Dermis blood vessel endothelial cell (primary cell): ENCODE measurements around the gene EDC3. TPM values are rescaled to one million over a fixed set of nuclear protein-coding genes. Genes with fewer than 3 reads are reported as not detected.
A peak's percentile ranks its signal among the peaks of the same experiment; 100 is the strongest.

Experiments used
- DNase-seq: peaks from one replicate; pipeline ENCODE4 v3.0.0; 2010
- total RNA-seq: library from RNA; depleted of rRNA; stranded (reverse); fragments of >200 nt; gene quantifications from 2 replicates; pipeline ENCODE4 v1.2.3, GENCODE V29; 2014

Gene EDC3
- total RNA-seq, 1 donor from 2014 or later = 21.4 TPM

GRCh38 chr15:74624020-74624602 lies 71.7 kb downstream of the EDC3 start:
- no peak for DNase-seq

DNA sequence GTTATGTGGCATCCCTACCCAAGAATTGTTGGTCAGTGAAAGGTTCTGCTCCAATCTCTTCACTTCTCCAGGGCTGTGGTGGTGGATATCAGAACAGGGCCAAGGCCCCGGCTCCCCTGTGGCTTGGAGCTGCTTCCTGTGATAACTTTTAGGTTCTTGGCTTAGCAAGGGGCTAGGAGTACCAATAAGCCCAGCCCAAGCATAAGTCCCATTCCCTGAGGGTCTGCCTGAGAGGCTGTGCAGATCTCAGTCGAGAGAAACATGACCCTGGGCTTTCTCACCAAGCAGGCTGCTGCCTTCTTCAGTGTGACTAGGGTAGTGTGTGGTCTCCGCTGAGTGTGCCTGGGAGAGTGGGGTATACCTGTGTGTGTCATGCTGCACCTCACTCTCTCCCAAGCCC lies 73.1 kb downstream of the EDC3 start:
- DNase-seq = no peak

GRCh38 chr15:74621936-74622335 lies 73.9 kb downstream of the EDC3 start:
- no peak for DNase-seq

DNA sequence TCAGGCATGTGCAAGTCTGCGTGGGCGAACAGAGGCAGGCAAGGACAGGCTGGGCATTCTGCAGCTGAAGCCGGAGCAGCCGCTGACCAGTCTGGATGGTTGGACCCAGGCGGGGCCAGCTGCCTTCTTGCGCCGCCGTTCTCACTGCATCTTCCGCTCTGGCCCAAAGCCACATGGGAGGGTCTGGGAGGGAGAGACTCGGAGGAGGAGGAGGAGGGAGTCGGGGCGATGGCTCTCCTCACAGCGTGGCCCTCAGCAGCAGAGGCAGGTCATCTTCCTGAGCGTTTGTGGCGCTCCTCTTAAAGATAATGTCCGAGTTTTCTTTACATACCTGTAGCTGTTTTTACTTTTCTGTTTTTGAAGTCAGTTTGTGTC lies 74.3 kb downstream of the EDC3 start:
- DNase-seq = no peak

- DNase-seq = peak; percentile 90
Measured at GRCh38 chr15:74620636-74621545, 74.9 kb downstream of the EDC3 start.

DNA sequence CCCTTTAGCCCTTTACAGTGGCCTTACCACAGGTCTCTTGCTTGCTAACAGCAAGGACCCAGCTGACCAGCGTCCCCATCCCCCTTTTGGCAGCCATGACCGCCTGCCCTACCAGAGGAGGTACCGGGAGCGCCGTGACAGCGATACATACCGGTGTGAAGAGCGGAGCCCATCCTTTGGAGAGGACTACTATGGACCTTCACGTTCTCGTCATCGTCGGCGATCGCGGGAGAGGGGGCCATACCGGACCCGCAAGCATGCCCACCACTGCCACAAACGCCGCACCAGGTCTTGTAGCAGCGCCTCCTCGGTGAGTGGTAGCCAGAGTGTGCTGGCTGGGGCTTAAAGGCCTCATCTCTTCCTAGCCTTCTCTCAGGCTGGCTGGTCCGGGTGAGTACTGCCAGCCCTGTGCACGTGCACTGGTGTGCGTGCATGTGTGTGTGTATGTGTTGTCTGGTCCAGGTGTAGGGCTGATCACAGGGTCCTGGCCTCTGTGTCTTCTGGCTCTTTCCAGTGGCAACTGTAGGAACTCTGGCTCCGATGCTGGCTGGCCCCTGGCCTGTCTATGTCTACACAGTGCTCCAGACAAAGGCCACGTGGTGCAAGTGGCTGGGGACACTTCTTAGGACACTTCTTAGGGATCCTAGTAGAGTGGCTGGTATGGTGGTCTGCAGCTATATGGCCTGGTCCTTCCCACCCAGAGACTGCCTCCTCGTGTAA lies 75.7 kb downstream of the EDC3 start:
- no peak for DNase-seq

DNA sequence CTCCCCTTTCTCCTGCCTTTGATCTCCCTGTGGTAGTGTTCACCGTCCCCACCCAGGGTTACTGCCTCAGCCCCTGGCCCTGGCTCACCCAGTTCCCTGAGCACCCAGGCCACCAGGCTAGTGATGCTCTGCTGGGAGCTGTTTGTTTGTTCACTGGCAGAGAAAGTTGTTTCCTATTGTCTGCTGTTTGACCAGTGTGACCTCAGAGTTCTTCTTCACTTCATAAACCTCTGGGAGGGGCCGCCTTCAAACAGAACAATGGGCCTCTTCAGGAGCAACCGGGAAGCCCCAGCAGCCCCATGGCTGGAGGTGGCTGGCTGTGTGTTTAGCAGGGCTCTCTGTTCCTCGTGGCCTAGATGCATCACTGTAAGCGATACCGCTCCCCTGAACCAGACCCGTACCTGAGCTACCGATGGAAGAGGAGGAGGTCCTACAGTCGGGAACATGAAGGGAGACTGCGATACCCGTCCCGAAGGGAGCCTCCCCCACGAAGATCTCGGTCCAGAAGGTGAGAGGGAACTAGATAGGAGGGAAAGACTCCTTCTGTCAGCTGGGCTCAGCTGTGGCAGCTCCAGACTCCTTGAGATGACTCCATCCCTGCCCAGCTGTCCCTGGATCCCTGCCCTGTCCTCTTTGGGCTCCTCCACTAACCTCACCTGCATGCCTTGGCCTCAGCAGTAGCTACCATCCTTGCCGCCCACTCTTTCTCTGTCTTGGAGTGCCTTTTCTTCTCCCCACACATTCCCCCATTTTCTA lies 76.8 kb downstream of the EDC3 start:
- no peak for DNase-seq

DNA sequence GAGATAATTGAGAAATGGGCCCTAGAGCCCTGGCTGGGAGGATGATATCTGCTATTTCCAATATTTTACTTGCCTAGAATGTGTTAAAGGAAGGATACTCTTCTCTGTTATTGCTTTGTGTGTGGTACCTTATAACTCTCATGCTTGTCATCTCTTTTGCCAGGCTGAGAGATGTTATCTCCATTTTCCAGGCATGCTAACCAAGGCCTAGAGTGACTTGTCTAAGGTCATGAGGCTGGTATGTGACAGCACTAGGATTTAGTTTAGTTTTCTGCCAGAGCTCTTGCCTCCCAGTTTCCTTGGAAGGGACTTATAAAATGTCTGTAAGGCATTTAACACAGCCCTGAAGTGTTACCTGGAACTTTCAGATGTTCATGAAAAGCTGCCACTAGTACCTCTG lies 78.8 kb downstream of the EDC3 start:
- DNase-seq = no peak

DNA sequence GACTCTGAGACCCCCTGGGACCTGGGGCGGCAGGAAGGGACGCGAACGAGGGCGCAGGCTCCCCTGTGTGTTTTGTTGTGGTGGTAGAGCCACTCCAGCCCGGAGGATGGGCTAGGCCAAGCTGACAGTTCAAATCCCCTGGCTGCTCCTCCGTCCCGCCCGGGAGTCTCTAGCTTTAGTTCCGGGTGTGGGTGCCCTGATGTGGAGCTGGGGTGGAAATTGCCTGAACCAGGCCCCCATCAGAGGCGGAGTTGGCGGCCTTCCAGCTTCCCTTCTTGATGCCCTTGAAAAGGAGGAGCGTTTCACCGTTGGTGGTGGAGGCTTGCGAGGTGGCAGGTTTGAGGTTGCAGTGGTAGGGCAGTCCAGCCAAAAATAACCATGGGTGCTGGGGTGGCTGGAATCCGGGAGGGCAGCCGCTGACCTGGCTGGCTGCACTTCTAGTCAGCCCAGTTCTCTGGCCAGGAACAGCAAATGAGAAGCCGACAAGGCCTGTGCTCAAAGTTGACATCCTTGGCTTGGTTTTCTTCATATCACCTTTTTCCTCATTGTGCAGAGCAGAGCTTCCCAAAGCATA lies 79.4 kb downstream of the EDC3 start:
- peak; percentile 69 for DNase-seq

GRCh38 chr15:74615508-74616365 lies 80.1 kb downstream of the EDC3 start, which contains the start of gene CLK3:
Gene CLK3 (plus strand): TSS chr15:74615836. CDS start chr15:74619197, 3,361 bp downstream.
- DNase-seq = peak; percentile 95

DNA sequence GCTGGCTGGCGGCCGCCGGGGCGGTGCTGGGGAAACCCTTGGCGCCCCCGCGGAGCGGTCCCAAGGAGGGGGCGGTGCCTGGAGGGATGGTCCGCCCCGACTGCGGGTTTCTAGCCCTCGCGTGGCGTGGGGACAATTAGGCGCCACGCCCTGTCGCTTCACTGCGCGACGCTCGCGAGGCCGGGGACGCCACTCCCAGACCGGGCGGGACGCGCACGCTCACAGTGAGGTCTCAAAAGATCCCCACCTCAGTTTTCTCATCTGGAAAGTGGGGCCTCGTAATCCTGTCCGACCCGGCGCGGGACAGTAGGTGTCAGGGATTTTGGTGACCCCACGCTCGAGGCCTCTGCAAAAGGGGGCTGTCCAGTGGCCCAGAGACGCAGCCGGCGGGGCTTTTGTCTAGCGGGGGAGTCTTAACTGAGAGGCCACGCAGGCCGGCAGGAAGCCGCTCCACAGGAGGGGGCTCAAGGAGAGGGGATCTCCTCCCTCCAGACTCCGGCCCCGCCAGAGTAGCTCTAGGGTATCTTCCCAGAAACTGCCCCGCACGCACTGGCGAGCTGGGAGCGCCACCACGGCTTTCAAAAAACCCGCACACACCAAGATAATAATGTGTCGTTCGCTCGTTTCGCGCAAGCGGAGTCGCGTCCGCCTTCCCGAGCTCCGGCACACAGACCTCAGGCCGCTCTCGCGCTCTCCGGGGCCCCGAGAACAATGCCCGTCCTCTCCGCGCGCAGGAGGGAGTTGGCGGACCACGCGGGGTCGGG lies 80.9 kb downstream of the EDC3 start:
- peak; percentile 75 for DNase-seq

DNA sequence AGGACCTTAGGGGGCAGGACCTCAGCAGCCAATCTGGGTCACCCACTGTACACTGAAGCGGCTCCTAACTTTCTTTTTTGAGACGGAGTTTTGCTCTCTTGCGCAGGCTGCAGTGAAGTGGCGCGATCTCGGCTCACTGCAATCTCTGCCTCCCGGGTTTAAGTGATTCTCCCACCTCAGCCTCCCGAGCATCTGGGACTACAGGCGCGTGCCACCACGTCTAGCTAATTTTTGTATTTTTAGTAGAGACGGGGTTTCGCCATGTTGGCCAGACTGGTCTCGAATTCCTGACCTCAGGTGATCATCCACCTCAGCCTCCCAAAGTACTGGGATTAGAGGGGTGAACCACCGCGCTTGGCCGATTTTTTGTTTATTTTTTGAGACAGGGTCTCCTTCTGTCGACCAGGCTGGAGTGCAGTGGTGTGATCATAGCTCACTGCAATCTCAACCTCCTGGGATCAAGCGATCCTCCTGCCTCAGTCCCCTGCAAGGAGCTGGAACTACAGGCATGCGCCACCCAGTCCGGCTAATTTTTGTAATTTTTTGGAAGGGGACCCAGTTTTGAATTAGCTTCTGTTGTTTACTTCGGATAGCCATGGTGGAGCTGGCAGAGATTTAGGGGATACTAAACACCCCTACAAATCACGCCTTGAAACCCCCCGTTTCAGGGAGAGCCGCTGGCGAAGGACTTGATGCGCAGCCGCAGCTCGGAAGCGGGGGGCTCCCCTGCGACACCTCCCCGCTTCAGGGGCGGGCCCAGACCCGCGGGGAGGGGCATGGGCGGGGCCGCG lies 81.7 kb downstream of the EDC3 start:
- no peak for DNase-seq

GRCh38 chr15:74613089-74613952 lies 82.5 kb downstream of the EDC3 start:
- no peak for DNase-seq

DNA sequence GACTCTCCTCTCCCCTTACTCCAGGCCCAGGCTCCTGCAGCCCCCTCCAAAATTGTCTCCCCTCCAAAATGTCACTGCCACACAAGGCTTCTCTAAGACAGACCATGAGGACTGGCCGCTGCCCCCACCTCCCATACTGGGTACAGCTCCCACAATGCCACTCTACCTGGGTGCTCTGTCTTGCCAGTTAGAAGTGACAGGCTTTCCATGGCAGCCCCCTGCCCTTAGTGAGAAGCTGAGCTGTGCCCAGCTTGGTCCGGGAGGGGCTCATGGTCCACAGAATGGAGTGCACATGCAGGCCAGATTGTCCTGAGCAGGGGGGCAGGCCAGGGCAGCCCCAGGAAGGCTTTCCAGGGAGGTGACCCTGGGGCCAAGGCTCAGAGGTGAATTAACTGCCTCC lies 83.1 kb downstream of the EDC3 start:
- DNase-seq = no peak

DNA sequence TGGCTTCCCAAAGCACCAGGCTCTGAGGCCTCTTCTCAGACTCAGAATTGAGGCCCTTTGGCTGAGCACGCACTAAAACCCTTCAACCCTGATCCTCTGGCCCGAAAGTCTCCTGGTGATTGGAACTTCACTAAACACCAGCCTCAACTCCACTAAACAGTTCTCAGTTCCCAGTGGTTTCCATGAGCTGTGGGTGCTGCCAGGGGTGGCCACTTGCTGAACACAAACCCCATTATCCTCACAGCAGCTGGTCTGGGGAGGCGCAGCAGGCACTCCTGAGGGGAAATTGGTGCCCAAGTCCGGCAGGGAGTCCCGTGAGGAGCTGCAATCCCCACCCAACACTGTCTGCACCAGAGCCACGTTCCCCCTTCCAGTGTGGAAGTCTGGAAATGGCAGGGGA lies 84.0 kb downstream of the EDC3 start:
- DNase-seq = no peak

DNA sequence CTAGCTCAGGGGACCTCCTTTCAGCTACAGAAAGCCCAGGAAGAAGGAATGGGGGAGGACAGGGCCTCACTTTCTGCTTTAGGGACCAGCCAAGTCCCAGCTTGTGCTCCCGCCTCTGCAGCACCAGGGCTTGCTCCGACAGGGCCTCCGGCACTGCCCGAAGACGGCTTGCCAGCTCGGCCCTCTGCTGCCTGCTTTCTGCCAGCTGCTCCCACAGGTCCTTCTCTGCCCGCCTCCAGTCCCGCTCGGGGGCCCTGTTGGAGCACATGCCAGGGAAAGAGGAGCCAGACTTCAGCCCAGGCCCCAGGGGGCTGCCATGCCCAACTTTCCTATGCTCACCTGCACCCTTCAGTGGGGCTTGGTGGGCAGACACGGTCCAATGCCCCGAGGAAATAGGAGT lies 84.5 kb downstream of the EDC3 start:
- DNase-seq = no peak

DNA sequence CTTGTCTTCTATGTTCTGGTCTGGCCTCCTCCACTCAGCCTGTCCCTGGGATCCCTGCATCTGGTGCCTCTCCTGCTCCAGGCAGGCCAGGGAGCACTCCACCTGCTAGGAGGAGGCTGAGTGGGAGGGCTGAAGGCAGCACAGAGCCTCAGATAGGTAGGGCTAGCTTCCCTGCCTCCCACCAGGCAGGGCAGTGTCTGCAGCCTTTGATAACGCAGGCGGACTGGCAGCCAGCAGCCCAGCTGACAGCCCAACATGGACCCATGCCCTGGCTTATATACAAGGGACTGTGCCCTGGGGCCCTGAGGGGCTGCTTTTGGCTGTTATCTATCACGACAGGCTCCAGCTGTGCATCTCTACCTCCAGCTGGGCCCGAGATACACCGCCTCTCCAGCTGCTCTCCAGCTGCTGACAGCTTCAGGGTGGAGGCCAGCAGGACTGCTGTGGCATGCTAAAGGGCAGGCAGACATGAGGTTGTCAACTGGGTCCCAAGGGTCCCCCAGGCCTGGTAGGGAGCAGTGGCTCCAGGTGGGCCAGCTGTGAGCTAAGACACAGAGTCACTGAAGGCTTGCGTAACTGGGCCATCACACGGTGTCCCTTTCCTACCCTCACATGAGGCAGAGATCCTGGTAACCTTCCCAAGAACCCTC lies 85.4 kb downstream of the EDC3 start:
- DNase-seq = no peak

- no peak for DNase-seq
Measured at GRCh38 chr15:74609938-74610301, 85.9 kb downstream of the EDC3 start.
